ENCODE measurements around the gene TP53INP2.
"Not testable (repeated sequence)": the region's sequence is repeated elsewhere in the genome, so short reads cannot be mapped to it uniquely, and the experiment has no call there.

The TP53INP2 gene

GRCh38 chr20:34706302-34706875, 2.2 kb downstream of the TP53INP2 start:
- DNase-seq: no peak

GRCh38 chr20:34706912-34707784, 3.0 kb downstream of the TP53INP2 start:
- no peak for DNase-seq

- no peak for DNase-seq
Measured at GRCh38 chr20:34708621-34709043, 4.5 kb downstream of the TP53INP2 start.

- no peak for DNase-seq
Measured at GRCh38 chr20:34709044-34709830, 5.1 kb downstream of the TP53INP2 start.

GRCh38 chr20:34709831-34710567, 5.9 kb downstream of the TP53INP2 start:
- DNase-seq: peak; percentile 26

GRCh38 chr20:34710568-34710839, 6.4 kb downstream of the TP53INP2 start:
- no peak for DNase-seq

- DNase-seq: no peak
Measured at GRCh38 chr20:34710861-34711574, 6.9 kb downstream of the TP53INP2 start.

GRCh38 chr20:34711813-34712430, 7.8 kb downstream of the TP53INP2 start:
- no peak for DNase-seq

- DNase-seq: no peak
Measured at GRCh38 chr20:34712525-34713192, 8.5 kb downstream of the TP53INP2 start.

- no peak for DNase-seq
Measured at GRCh38 chr20:34713194-34713943, 9.2 kb downstream of the TP53INP2 start.

GRCh38 chr20:34713944-34714515, 9.9 kb downstream of the TP53INP2 start:
- not testable (repeated sequence) for DNase-seq

GRCh38 chr20:34715384-34715783, 11.2 kb downstream of the TP53INP2 start:
- DNase-seq: no peak

- no peak for DNase-seq
Measured at GRCh38 chr20:34716921-34717229, 12.7 kb downstream of the TP53INP2 start.

- DNase-seq: no peak
Measured at GRCh38 chr20:34717230-34718095, 13.3 kb downstream of the TP53INP2 start.

- not testable (repeated sequence) for DNase-seq
Measured at GRCh38 chr20:34719242-34720017, 15.3 kb downstream of the TP53INP2 start.

- DNase-seq: no peak
Measured at GRCh38 chr20:34720266-34720665, 16.1 kb downstream of the TP53INP2 start.

- DNase-seq: not testable (repeated sequence)
Measured at GRCh38 chr20:34722560-34722959, 18.4 kb downstream of the TP53INP2 start.

GRCh38 chr20:34724172-34724571, 20.0 kb downstream of the TP53INP2 start:
- DNase-seq: no peak

- DNase-seq: no peak
Measured at GRCh38 chr20:34729416-34729815, 25.3 kb downstream of the TP53INP2 start.
